Stimulated activated CD8-positive, alpha-beta memory T cell treated with anti-CD3 and anti-CD28 coated beads, Interleukin-4, amount 100 ng/mL, for 4 hours (primary cell): ENCODE results near the gene GANAB.
"Not testable (repeated sequence)": the region's sequence is repeated elsewhere in the genome, so short reads cannot be mapped to it uniquely, and the experiment has no call there.

ENCODE experiments used
- DNase-seq, 2 donors: peaks; one replicate each; pipeline ENCODE4 v3.0.0-alpha.2; 2020; ENCODE audit warnings: low read depth in 2 of 2, low spot score in 1 of 2

The GANAB gene

DNA sequence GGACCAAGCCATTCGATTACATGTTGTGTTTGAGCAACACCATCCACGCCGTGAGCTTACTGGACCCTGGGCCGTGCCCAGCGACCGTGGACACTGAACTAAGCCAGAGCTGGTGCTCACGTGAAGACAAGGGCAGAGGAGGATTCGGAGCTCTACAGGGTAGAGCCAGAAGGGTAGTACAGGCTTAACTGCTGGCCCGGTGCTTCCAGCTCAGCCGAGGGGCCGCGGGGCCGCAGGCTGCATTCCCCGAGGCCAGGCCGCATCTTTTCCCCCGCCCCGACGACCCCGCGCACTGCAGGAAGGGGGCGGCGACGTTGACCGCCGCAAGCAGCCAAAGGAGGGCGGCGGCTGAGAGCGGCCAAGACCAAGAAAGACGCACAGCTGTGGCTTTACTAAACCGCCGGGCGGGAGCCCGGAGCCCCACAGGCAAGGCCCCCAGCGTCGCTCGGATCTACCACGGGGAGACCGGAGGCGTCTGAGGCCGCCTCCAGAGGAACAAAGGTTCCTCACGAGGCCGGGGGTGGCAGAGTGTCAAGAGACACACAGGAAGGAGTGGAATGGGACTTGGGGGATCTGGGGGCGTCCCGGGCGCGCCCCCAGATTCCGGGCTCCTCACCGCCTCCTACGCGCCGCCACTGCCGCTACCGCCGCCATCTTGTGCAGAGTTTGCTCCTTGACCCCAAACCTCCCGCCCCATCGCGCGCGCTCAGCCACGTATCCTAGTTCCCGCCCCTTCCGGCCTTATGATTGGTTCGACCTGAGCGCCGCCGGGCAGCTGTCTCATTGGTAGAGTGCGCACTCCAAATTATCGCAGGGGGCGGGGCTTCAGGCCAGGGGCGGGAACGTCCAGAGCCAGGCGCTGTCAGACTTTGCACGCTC is at the start of gene GANAB:
GANAB (minus strand) TSS at position 668 of the 879 bp plus-strand sequence; CDS start at position 654, 14 bp downstream.
- peak; percentile 98 to 99 for DNase-seq

DNA sequence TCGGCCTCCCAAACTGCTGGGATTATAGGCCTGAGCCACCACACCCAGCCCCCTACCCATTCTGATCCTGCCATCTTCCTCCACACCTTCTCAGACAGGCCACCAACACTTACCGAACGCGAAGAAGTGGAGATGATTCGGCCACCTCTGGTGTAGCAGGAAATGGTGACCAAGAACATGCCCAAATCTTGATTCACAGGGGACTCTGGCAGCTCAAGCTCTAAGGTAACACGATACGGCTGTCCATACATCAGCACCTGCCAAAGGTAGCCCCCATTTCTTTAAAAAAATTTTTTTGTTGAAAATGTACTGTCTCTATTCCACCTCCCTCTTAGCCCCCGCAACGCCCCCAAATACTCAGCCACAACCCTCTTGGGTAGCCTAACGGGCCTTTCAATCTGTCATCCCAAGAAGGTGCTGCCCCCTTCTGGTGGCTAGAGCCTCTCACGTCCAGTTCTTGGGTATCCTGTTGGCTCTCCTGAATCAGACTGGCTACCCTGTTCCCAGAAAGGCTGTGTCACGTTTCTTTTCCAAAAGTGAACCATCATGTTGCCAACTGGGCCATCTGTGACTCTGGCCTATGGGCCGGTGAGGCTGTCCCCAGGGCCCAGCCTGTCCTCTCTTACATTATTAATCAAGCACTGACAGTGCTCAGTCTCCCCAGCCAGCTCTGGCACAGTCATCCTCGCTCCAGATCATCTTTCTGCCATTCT is 48.2 kb upstream of the GANAB start:
- DNase-seq, result peak; percentile 57 to 65

DNA sequence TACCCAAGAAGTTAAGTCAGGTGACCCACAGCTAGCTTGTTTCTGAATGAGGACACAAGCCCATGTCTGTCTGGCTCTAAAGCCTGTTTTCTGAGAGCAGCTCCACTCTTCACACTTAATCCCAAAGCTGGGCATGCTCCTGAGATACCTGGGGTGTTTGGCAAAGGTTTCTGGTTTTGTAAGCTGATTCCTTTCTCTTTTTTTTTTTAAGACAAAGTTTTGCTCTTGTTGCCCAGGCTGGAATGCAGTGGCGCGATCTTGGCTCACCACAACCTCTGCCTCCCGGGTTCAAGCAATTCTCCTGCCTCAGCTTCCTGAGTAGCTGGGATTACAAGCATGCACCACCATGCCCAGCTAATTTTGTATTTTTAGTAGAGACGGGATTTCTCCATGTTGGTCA is 47.2 kb upstream of the GANAB start:
- DNase-seq, result not testable (repeated sequence)

DNA sequence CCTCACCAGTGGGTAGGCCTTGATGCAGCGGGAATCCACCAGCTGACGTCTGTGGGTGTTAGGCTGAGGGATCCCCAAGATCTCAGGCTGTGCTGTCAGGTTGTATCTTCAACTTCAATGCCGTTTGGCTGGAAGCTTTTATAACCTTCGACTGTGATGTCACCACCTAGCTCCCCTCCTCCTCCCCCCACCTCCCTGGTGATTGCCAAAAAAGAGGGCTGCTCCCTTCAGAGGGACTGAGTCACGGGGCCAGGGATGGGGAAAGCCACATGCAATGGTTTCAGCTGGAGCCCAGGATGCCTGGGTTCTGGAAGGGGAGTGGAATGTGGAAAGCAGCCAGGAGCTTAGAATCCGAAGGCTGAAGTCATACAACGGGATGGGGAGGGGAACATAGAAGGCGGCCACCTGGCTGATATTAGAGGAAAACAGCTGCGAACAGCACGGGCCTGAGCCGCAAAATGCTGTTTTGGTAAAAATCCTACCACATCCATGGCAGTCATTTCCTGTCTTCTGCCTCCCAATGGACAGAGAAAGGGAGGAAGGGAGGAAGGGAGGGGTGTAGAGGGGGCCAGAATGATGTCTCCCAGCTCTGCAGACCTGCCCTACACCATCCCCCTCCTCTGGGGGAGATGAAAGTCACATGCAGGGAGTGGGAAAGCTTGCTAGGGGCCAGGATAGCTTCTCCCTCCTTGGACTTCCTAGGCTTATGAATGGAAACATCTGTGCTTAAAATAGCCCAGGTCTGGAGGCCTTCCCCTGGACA is 43.2 kb upstream of the GANAB start, which contains the start of gene LRRN4CL:
LRRN4CL (minus strand) TSS at position 110 of the 763 bp plus-strand sequence. CDS start 1,022 bp downstream, outside the sequence.
- no peak for DNase-seq

DNA sequence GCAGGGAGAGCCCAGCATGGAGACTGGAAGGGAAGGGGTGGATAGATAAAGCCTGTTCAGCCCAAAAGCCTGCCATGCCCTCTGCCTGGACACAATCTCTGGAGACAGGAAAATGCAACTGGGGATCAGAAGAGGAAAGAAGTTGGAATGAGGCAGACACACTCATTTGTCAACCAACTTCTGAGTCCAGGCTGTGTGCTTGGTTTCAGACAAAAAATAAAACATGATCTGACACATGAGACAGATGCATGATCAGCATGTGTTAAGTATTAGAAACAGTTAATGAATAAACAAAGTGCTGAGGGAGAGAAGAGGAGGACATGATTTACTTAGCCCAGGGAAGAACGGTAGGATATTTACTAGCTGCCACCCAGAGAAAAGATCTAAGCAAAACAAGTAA is 42.1 kb upstream of the GANAB start:
- no peak for DNase-seq

DNA sequence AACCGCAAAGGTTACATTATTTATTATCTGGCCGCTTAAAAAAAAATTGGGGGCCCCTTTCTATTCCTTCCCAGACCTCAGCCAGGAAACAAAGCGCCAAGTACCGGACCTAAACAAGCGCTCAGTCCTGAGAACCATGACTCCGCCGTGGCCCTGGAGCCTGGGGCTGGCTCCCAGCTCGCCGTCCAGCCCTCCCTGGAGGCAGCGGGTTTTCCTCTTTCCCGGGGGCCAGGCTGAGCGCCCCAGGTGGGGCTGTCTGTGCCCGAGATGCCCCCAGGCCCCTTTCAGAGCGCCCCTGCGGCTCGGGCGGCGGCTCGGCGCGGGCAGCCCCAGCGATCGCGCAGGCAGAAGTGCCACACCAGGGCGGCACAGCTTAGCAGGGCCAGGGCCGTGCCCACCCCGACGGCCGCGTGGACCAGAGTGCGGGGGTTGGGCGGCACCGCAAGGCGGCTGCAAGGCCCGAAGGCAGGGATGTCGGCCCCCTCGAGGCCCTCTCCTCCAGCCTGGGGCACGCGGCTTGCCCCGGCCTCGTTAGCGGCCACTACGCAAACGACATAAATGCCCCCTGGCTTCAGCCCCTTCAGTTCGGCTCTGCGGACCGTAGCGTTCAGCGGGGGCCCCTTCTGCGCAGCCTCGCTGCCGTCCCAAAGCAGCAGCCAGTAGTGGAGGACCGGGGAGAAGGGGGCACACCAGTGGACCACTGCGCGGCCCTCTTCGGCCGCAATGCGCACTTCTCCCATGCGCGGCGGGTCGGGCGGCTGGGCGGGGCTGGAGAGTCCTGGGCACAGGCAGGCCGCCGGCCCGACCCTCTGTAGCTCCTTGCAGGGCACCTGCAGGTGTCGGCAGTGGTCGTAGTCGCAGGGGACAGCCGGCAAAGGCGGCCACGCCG is 41.3 kb upstream of the GANAB start:
- DNase-seq, result no peak

DNA sequence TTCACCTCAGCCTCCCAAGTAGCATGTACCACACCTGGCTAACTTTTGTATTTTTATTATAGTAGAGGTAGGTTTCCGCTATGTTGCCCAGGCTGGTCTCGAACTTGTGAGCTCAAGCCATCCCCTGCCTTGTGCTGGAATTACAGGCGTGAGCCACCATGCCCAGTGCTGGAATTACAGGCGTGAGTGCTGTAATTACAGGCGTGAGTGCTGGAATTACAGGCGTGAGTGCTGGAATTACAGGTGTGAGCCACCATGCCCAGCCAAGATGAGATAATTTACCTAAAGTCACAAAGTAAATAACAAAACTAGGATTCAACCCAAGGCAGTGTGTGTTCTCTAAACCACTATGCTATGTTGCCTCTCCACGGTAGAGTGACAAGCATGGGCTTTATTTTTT is 36.1 kb upstream of the GANAB start:
- DNase-seq, result no peak

DNA sequence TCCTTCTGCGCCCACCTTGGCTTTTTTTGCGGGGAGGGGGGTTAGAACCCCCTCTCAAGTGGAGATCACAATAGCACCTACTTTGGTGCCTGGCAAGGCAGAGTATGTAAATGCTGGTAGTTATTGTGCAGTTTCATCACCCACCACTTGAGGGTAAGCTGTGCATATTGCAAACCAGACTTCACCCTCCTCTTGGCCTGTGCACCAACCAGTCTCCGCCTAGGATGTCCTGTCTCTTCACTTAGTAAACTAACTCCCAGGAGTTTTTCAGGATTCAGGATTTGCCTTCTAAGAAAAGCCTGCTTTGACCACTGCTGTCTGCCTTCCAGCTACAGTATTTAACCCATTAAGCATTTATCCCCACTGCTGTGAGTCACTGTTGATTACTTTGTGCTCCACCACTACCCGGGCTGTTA is 34.4 kb upstream of the GANAB start:
- no peak for DNase-seq

DNA sequence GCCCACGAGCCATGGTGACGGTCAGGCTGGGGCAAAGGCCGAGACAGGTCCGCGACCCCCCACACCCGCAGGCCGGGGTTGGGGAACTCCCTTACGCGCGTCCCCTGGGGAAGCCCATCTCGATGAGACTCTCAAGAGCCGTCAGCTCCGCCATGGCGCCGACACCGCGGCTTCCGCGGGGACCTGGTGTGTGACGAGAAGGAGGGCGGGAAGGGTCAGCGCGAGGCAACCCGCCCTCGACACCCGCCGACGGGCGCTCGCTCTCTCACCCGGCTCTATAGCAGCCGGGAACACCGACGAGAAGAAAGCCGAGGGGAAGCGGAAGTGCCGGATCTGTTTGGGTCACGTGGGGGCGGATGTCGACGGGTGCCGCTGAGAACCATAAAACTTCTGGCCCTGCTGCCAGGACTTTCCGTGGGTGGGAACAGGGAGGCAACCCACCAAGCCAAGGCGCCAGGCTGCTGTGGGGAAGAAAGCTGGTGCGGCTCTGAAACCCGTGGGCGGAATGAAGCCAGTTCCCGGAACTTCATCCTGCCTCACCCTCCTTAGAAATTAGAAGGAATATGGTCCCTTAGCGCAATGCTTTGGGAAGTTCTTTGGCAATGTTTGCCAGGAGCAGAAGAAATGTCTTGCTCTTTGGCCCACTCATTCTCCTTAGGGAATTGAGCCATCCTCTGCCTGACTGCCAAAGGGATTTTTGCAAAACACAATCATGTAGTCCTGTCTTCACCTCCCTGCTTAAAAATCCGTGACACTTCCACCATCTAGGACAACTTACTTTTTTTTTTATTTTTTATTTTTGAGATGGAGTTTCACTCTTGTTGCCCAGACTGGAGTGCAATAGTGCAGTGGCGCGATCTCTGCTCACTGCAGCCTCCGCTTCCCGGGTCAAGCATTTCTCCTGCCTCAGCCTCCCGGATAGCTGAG is 32.6 kb upstream of the GANAB start, which contains the start of gene UBXN1:
UBXN1 (minus strand) TSS at position 304 of the 927 bp plus-strand sequence; CDS start at position 154, 150 bp downstream.
- peak; percentile 75 to 79 for DNase-seq

DNA sequence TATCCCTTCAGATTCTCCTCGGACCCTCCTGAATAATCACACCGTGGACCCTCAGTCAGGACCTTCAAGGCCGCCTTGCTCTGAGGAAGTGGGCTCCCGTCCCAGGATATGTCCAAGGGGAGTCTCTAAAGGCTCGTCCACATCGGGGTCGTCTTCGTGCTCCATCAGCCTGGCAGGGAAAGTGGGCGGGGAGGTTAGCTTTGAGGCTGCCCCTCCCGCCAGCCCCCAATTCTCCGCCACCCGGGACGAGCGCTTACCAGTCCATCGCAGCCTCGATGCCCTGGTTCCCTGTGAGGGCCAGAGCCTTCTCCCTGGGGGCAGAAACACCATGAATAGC is 32.0 kb upstream of the GANAB start:
- DNase-seq, result no peak

DNA sequence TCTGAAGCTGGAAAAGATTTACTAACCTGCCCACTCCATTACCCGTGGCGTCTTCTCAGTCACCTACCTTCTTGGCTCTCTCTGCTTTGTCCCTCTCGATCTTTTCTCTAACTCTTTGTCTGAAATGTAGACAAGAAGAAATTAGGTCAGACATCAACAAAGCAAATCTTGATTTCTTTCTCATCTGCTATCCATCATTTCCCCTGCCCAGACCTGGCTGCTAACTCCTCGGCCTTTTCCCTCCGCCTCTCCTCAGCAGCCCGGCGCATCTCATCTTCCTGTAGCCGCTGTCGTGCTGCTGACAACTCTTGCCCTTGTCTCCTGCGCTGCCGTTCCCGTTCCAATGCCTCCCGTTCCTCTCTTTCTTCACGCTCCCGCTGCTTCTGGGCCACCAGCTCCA is 31.3 kb upstream of the GANAB start:
- DNase-seq, result no peak

DNA sequence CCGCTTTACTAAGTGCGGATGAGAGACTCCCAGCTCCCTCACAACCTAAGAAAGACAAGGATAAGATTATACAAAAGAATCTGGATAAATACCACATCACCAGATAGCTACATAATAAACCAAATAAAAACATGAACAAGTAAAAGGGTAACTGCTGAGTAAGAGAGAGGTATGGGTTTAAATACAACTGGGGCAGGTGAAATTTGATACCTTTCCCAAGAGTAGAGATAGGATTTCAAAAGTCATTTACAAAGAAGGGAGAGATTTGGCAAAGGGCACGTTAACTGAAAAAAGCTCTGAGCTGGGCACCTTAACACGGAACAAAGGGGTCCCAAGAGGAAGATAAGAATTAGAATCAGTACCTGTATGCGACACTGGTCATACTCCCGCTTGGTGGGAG is 30.7 kb upstream of the GANAB start:
- DNase-seq, result no peak

DNA sequence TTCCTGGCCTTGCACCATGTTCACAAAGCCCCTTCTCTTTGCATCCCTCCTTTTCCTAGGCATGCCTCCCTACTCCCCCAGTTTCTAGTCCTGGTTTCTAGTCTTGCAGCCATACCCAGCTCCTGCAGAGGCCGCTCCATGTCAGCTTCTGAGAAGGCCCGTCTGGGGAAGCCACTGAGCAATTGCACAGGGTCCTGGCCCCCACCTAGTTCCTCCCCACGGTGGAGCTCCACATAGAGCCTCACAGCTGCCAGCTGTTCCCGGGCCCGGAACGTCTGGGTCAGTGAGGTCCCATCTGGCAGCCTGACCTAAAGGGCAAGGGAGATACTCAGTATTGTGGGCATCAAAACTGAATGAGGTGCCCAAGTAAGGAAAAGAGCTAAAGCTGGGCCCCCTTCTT is 30.3 kb upstream of the GANAB start:
- DNase-seq, result no peak

DNA sequence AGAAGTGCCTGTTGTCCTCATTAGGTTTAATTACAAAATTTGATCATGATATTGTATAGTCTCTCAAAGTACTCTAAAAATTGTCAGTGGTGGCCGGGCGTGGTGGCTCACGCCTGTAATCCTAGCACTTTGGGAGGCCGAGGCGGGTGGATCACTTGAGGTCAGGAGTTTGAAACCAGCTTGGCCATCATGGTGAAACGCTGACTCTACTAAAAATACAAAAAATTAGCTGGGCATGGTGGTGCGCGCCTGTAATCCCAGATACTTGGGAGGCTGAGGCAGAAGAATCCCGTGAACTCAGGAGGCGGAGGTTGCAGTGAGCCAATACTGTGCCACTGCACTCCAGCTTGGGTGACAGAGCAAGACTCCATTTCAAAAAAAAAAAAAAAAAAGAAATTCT is 29.0 kb upstream of the GANAB start:
- DNase-seq, result not testable (repeated sequence)

DNA sequence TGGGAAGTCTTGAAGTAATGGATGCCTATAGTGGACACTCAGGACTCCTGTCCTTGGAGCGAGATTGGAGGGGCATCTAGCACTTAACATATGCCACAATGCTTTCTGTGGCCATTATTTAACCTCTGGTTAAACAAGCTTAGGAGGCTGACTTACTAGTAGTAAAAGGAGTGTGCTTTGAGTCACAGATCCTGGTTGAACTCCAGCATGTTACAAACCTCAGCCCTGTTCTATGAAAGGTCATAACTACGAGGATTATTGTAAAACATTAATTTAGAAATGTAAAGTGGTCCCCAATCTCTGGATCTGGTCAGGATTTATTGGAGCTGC is 26.7 kb upstream of the GANAB start:
- no peak for DNase-seq

DNA sequence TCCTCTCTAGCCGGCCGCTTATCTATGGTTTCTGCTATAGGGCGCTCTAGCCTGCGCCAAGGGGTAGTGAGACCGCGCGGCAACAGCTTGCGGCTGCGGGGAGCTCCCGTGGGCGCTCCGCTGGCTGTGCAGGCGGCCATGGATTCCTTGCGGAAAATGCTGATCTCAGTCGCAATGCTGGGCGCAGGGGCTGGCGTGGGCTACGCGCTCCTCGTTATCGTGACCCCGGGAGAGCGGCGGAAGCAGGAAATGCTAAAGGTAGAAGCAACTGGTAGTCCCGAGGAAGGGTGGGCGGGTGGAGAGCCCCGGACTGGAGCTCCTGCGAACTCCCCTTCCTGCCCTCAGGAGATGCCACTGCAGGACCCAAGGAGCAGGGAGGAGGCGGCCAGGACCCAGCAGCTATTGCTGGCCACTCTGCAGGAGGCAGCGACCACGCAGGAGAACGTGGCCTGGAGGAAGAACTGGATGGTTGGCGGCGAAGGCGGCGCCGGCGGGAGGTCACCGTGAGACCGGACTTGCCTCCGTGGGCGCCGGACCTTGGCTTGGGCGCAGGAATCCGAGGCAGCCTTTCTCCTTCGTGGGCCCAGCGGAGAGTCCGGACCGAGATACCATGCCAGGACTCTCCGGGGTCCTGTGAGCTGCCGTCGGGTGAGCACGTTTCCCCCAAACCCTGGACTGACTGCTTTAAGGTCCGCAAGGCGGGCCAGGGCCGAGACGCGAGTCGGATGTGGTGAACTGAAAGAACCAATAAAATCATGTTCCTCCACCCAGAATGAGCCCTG is 25.4 kb upstream of the GANAB start, which contains the start of the genes LBHD1 and UQCC3:
LBHD1 (minus strand) TSS at position 660 of the 782 bp plus-strand sequence. CDS start 2,236 bp downstream, outside the sequence.
UQCC3 (plus strand) TSS at position 66 of the 782 bp plus-strand sequence; CDS start at position 139, 73 bp downstream.
- peak; percentile 53 to 67 for DNase-seq

DNA sequence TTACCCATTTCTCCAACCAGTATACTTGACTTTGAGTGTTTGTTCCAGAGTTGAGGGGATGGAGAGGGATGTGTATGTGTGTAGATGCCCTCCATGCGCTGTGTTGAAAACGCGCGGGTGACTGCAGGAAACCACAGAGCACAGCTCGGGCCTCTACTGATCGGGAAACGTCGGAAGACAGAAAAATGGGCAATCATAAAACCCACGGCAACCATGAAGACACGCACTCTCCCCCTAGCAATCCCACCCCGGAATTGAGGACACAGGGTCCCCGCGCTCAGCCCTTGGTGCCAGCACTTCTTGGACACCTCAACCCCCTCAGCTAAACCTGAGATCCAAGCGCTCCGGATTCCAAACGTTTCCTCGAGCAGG is 24.8 kb upstream of the GANAB start:
- no peak for DNase-seq

DNA sequence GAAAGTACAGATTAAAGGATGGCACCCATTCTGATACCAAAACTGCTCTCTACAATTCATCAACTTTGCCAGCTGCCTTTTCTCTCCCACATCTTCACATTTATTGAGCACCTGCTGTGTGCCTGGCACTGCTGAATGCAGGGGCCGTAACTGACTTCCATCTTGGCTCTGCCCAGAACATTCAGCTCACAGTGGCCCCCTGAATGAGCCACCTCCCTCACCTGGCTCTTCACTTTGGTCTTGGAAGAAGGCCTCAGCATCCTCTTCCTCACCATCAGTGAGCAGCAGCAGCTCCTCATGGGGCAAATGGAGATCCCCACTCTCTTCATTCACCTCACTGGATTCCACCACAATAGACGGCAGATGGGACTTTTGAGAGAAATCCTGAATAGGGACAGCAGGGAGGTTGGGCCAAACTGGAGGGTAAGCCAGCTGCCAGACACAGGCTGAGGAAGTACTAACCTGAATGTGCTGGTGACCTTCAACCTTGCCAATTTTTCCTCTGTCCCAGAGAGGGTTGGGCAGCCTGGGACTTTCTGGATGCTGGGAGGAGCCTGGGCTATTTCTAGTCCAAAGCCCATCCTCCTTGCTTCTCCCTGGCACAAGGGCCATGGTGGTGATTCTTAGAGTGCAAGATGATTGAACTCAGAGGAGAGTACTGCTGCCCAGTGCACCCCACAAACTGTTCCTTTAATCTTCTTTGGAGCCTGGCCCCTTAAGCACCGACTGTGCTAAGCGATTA is 23.2 kb upstream of the GANAB start:
- DNase-seq, result no peak
